GM06990 (cell line): Measurements from ENCODE around the gene SZT2.

Experiments used
- DNase-seq: peaks from one replicate; pipeline ENCODE4 v3.0.0-alpha.2; 2011; ENCODE audit not compliant: insufficient read length; ENCODE audit errors: extremely low read depth
- H3K27me3 ChIP-seq: replicated peaks from 2 replicates; pipeline ENCODE4 v1.6.0; 2011; ENCODE audit warnings: low read length; ENCODE audit not compliant: control insufficient read depth, insufficient read depth
- H3K36me3 ChIP-seq: 2 replicates; pipeline ENCODE4 v1.5.1; 2011; ENCODE audit warnings: low read length; ENCODE audit not compliant: control insufficient read depth, insufficient read depth
- H3K4me3 ChIP-seq: replicated peaks from 2 replicates; pipeline ENCODE4 v1.5.1; 2011; ENCODE audit warnings: low read depth, mild to moderate bottlenecking, control low read depth, low read length
- CTCF ChIP-seq: IDR thresholded peaks from 2 replicates; pipeline ENCODE4 v1.5.1; 2011; ENCODE audit warnings: low read length, control low read depth, mild to moderate bottlenecking, inconsistent platforms; ENCODE audit not compliant: insufficient read depth, poor library complexity, severe bottlenecking

The SZT2 gene

GRCh38 chr1:43438006-43438405, 48.3 kb downstream of the SZT2 start:
- Histone ChIP-seq H3K36me3 (peaks cover 42% of the 10 kb centered on the region), H3K4me3 (no peak overlapping the region), H3K27me3 (no peaks in the 10 kb centered on the region)
- DNase-seq, result no peak
- no peak for TF ChIP-seq CTCF

- no peak for TF ChIP-seq CTCF
- Histone ChIP-seq H3K27me3 (no peaks in the 10 kb centered on the region), H3K36me3 (peaks cover 43% of the 10 kb centered on the region), H3K4me3 (no peak overlapping the region)
- no peak for DNase-seq
Observed at GRCh38 chr1:43438576-43438952, 48.9 kb downstream of the SZT2 start.

- TF ChIP-seq CTCF, result no peak
- no peak overlapping the region for H3K4me3 ChIP-seq
- H3K27me3 ChIP-seq, result no peaks in the 10 kb centered on the region
- no peak for DNase-seq
- H3K36me3 ChIP-seq, result peaks cover 41% of the 10 kb centered on the region
Observed at GRCh38 chr1:43438953-43439581, 49.4 kb downstream of the SZT2 start.

- no peak for DNase-seq
- peaks cover 43% of the 10 kb centered on the region for H3K36me3 ChIP-seq
- no peak for TF ChIP-seq CTCF
- H3K27me3 ChIP-seq, result no peaks in the 10 kb centered on the region
- no peak overlapping the region for H3K4me3 ChIP-seq
Observed at GRCh38 chr1:43439781-43440180, 50.1 kb downstream of the SZT2 start.

- DNase-seq, result no peak
- H3K36me3 ChIP-seq, result peaks cover 43% of the 10 kb centered on the region
- H3K4me3 ChIP-seq, result no peak overlapping the region
- TF ChIP-seq CTCF, result no peak
- H3K27me3 ChIP-seq, result no peaks in the 10 kb centered on the region
Observed at GRCh38 chr1:43440358-43440757, 50.7 kb downstream of the SZT2 start.
